Ureter (tissue), 1 donor: ENCODE data around the gene UBR2. TPM values are rescaled to one million over a fixed set of nuclear protein-coding genes. Genes with fewer than 3 reads are reported as not detected.

ENCODE experiments used
- DNase-seq: peaks from one replicate; pipeline ENCODE4 v3.0.0-alpha.2; 2020; ENCODE audit warnings: low spot score
- total RNA-seq: library from RNA; stranded (reverse); gene quantifications from one replicate; pipeline ENCODE4 v1.2.4, GENCODE V29; 2023
- donor health status: DM: yes; HTN: yes; CAD: no.

UBR2 gene
- total RNA-seq: 36.8 TPM

DNA sequence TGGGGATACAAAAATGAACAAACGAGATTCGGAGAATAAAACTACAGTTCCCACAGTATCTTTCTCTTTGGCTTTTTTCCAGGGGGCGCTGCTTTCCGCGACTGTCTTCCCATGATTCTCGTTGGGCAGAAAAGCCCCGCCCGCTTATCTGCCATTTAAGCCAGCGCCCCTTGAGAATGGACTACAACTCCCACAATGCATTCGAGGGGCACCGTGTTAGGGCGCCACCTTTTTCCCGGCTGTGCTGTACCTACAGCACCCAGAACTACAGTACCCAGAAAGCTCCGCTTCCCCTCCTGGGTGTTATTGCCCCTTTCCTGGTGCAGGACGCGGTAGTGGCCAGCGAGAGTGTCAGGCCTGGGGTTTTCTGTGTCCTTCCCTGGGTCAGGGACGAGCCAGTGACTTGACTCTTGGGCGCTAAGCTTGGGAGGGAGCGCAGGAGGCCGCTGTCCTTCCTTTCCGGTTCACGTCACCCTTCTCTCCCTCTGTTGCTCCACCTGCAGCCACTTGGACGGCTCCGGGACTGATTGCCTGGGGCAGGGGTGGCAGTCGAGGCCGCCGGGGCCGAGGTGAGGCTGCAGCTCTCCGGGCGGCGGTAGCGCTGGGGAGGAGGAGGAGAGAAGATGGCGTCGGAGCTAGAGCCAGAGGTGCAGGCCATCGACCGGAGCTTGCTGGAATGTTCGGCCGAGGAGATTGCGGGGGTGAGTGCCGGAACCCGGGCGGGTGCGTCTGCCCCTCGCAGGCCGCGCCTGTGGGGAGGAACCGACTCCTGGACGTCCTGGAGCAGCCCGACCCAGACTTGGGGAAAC lies at the start of gene UBR2:
Gene UBR2 (plus strand): TSS at position 333 of the 809 bp plus-strand sequence. CDS start 291 bp downstream, at position 624.
- peak; percentile 98 for DNase-seq

DNA sequence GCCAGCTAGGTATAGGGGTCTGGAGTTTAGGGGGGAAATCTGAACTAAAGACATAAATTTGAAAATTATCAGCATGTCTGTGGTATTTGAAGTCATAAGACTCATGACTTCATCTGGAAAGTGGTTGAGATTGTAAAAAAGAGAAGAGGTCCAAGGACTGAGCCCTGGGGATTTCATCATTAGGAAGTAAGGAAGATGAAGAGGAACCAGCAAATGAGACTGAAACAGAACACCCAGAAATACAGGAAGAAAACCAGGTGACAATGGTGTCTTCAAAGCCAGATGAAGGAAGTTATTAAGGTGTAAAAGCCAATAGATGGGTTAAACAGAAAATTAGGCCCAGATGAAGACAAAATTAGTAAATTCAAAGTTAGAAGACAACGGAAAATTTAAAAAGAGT lies 49.1 kb upstream of the UBR2 start:
- no peak for DNase-seq

DNA sequence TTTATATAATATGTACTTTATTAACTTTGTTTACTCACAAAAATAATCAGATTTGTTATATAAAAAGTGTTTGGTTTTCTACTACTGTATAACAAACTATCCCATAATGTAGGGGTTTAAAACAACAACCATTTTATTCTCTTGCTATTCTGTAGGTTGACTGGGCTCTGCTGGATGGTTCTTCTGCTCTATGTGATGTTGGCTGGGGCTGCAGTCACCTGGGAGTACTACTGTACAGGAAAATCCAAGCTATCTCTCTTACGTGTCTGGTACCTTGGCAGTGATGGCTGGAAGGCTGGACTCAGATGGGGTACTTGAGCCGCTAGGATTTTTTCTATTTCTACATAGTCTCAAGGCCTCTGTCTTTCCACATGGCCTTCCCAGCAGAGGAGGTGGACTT lies 44.0 kb upstream of the UBR2 start:
- no peak for DNase-seq

DNA sequence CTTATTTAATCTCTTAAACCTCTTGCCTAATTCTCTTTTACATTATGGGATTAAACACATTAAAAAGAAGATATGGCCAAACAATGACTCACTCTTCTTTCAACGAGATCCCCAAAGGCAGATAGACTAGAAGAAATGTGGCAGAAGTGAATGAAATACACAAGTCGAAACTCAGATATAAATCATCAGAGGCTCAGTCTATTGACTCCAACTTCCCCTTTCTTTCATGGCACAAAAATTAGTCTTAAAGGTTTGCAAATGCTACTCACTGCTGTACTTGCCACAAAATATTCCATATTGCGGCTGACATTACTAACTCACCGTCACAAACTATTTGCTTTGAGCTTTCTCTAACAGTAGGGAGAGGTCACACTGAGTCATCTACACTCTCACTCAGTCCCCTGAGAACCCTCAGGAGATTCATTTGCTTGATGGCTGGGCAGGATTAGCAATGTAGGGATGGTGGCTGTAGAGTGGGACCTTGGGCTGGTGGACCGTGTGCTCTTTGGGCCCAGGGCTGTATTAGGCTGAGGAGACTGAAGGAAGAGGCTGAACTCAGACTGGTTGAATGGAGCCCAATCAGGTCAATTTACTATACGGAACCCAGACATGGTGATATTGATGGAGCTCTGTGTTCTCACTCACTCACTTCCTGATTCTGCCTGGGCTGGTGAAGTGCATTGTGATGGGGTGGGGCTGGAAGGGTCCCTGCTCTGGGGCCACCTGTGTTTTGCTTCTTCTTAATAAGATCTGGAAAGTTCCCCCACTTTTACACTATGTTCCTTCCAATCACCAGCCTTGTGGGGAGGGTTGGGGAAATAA lies 42.8 kb upstream of the UBR2 start:
- no peak for DNase-seq

DNA sequence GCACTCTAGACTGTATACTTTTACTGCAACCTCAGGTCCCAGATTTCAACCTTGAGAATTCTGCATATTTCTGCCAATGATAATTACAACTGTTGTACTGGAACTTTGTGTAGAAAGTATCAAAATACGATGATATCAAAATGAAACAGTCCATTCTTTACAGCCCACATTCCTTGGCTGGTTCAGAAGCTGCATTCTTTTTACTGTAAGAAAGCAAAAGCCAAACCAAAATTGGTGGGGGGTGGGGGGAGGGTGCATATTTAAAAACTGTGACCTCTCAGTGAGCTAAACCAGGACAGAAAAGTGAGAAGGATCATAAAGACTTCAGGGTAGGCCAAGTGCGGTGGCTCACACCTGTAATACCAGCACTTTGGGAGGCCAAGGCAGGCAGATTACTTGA lies 41.8 kb upstream of the UBR2 start:
- no peak for DNase-seq

DNA sequence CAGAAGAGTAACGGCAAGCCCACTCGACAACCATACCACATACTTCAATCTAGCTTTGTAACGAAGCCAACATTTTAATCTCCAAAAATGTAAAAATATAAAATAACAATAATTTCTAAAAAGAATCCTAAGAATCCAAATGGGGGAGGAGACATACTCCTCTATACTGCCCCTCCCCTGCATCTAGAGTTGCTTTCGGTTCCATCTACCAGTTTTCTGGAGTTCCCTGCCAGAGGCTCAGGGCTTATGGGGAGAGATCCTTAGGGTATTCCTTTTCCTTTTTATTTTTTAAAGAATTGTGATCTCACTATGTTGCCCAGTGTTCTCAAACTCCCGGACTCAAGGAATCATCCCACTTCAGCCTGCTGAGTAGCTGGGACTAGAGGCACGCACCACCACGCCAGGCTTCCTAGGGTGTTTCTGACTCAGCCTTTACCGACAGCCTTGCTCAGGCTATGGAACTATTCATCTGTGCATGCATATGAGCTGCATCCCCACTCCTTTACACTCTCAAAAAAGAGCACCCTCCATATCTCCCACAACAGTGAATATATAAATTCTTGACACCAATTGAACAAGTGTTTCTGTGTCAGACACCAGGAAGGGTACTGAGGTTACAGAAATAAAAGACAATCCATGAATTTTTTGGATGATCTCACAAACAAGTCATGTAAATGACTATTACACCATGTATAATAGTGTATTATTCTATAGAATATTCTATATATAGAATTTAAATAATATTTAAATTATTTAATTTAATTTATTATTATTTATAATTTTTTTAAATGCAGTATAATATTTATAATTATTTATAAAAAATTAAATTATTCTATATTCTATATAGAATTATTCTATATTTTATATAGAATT lies 40.7 kb upstream of the UBR2 start:
- no peak for DNase-seq

DNA sequence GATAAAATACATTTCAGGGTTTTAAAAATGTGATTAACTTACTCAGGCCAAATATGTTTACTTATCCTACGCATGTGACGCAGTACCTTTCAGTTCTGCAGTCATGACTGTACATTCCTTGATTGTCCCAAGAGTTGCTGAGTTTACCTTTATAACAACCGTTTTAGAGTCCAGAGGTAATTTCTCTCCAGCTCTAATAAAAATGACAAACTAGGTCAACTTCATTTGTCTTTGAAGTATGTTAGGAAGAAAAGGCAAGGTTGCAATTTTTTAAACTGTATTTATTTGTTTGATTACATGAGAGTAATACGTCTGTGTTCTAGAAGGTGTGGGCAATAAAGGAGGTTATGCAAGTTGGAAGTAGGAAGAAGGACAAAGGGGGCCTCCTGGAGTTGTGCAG lies 38.6 kb upstream of the UBR2 start:
- DNase-seq: no peak

DNA sequence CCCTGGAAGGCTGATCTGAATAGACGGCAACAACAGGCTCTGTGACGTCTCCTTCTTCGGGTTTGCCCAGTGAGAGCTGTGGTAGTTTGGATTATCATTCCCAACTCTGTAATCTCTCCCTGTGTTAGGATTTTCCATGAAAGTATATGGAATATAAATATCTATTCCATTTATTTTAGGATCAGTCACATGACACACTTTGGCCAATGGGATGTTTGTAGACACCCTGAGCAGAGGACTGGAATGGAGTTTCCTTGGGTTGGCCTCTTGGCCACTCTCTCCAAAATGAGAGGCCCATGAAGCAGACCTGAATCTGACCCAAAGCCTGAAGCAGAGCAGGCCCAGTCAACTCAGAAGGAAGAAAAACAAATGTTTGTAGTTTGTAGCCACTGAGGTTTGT lies 37.2 kb upstream of the UBR2 start:
- no peak for DNase-seq

DNA sequence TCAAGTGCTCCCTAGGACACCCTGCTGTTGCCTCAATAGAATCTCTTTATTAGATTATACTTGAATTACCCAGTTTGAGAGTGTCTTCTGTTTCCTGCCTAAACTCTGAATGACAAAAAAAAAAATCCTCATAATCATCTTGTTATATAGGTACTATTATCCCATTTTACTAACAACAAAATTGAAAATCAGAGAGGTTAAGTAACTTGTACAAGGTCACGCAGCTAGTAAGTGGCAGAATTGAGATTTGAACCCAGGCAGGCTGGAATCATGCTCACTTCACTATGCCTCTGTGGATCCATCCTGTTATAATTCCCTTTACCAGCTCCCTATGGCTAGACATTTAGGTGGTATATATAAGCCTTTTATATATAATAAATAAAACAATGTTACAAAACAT lies 36.6 kb upstream of the UBR2 start:
- no peak for DNase-seq

DNA sequence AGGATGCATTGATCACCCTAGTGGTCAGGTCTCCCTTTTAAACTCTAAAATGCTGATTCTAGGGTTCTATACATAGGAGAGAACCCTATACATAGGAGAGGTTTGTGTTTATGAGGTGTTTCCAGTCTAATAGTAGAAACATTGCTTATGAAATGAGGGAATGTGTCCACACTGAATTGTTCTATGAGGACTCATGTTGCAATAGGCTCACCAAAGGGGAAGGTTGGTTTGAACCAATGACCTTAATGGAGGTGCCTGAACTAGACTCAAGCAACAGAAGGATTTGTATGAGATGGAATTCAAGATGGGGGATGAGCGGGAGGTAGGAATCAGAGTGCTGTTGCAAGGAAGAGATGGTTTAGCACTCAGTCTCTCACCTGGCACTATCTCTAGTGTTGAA lies 33.5 kb upstream of the UBR2 start:
- DNase-seq: no peak

DNA sequence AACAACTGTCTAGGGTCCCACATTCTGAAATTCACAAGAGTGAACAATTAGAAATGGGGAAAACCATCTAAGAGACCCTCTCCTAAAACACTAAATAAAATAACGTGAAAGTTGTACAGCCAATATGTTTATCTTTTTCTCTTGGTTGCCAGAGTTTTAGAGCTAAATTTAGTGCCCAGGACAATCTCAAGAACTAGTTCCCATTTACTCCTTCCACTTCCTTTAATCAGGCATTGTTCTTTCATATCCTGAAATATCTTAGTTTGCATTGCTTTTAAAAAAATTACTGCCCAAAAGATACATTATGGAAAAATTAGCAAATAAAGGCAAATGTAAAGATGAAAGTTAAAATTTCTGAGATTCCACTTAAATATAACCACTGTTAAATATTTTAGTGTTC lies 33.1 kb upstream of the UBR2 start:
- no peak for DNase-seq

DNA sequence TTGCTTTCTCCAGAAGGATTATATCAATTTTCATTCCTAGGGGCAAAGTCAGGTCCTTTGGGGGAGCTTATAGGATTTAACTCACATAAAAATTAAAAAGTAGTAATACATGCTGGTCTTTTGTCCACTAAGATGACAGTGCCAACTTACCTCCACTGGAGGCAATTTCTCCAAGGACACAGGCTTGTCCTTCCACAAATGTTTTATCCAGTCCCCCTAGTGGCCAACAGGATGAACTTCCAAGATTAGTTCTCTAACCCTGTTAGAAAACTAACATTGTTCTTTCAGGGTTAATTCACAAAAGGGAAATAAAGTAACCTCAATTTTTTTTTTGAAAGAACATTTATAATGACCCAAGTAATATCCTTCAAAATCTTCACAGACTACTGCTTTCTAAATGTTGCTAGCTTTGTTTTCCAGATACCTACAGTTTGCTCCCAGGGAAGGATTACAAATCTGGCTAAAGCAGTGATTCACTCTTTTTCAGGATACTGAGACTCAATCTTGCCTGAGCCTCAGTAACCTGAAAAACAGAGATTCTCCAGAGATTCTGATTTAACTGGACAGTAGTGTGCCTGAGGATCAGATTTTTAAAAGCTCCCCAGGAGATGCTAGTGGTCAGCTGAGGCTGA lies 31.7 kb upstream of the UBR2 start:
- DNase-seq: no peak

DNA sequence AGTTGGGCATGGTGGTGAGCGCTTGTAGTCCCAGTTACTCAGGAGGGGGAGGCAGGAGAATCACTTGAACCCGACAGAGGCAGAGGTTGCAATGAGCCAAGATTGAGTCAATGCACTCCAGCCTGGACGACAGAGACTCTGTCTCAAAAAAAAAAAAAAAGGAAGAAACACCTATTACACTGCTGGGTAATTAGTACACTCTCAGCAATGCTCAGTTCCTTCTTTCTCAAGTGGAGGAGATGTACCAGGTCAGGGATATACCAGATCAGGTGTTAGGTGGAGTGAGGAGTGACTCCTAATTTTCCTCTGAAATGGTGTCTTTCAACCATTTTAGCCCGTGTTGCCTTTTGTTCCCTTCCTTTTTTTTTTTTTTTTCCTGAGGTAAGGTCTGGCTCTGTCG lies 30.0 kb upstream of the UBR2 start:
- DNase-seq: no peak

DNA sequence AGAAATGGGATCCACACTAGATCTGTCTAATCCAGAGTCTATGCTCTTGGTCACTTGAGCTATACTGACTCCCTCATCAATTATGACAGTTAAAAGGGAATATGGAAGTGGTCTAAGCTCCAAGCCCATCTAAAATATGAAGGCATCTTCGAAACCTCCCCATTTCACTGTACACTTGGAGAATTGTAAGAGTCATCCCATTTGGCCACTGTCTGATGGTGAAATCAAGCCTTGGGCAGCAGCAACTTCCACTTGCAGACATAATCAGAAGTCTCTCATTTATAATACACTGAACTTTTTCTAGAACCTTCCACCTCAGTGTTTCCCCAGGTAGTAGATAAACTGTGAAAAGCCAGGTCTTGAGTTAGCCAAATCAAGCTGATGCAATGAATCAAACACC lies 26.3 kb upstream of the UBR2 start:
- no peak for DNase-seq

DNA sequence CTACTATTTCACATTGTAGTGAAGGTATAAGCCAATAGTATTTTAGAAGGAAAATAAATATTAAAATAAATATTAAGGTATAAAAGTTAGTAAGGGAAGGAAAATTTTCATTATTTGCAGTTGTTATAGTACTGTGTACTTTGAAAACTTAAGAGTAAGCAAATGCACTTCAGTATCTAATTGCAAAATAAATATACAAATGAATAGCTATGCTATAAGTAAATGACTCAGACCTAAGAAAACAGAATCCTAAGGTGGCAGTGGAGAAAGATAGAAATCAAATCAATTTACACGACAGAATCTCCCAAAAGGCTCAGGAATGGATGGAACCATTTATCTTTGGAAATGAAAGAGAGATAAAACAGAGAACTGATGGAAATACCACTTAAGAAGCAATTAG lies 24.7 kb upstream of the UBR2 start:
- DNase-seq: no peak

DNA sequence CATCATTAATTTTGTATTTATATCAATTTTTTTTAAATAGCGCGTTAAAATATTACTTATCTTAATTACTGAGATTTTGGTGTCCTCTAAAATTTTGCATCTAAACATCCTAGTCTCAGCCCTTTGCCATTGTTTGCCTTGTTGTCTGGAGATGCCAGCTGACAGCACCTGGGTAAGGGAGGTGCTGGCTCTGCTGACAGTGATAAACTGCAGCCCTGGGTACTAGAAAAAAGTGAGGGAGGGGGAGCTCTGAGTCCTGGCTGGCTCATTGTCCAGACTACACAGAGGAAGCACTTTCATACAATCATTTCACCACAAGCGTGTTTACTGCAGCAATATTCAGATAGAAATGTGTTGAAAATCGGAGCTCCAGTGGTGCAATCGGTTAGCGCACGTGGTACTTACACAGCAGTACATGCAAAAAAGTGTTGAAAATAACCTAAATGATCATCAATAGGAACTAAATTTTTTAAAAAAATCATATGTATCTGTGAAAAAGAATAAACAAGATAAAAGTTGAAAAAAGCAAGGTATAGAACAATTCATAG lies 18.5 kb upstream of the UBR2 start:
- no peak for DNase-seq

DNA sequence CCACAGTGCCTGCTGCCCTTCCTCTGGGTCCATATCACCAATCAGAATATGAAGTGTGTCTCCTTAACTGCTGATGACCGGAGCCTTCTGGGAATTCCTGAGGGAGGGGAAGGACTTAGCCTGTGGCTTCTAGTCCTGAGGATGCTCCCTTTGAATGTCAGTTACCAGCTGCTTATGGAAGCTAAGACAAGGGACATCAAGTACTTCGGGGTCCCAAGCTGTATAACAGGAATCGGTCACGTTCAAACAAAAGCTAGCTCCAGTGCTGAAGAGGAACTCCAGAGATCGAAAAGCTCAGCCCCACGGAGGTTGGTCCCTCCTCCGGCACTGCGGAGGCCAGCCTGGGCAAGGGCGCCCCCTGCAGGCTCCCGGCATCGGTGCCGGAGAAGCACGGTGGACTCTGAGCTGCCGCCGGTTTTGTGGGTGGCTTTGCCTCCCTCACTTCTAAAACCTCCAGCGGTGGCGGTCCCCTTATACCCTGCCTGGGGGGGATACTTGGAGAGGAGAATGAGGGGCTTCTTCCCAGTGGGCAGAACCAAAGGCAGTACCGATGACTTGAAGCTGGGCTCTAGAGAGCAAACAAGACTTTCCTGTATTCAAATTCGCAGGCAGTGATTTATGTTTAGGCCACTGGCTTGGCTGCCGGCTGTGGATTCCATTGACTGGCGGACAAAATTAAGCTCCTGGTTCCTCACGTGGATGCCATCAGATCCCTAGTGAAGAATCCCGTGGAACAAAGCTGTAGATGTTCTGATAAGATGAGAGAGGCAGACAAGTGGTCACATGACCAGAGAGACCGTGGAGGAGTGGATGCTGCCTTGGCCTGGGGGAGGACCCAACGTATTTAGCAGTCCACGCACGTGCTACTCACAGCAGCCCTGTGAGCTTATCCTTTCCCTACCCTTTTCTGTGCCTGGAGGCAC lies 16.2 kb upstream of the UBR2 start:
- peak; percentile 88 for DNase-seq

DNA sequence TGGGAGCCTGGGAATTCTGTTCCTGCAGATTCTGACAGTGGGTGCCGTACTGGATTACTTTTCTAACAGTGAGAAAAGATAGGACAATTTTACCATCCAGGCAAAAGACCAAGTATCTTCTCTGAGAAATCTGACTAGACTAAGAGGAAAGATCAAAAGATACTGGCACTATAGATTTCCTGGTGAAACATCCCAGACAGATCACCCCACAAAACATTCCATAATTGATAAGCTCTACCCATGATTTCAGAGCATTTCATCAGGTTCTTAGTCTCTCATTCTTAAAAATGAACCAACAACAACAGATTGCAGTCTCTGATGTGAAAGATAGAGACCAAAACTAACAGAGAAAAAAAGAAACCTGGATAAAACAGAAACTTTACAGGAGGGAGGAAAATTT lies 13.6 kb upstream of the UBR2 start:
- no peak for DNase-seq

DNA sequence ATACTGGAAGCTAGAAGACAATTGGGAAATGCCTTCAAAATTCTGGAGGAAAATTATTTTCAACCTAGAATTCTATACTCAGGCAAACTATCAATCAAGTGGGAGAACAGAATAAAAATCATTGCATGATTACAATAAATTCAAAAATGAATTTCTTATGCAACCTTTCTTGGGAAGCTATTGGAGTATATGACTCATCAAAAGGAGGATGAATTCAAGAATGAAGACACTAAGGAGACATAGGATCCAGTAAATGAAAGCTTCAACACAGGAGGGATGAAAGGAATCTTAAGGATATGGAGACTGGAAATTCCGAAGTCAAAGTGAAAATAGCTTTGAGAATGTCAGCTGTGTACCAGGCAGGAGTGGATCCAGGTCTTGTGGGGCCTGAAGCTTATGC lies 12.6 kb upstream of the UBR2 start:
- no peak for DNase-seq

DNA sequence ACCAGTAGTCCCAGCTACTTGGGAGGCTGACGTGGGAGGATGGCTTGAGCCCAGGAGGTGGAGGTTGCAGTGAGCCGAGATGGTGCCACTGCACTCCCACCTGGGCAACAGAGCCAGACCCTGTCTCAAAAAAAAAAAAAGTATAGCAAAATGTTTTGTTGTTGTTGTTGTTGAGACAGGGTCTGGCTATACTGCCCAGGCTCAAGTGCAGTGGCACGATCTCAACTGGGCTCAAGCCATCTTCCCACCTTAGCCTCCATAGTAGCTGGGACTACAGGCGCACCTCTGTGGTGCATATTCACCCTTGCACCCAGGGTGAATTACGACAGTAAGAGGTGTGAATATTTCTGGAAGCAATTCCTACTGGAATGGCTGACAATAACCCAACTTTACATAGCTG lies 11.4 kb upstream of the UBR2 start:
- DNase-seq: no peak
